Astrocyte of the spinal cord (primary cell): ENCODE data around the gene SLC4A3.

ENCODE experiments used
- DNase-seq: peaks from one replicate; pipeline ENCODE4 v3.0.0; 2011; ENCODE audit warnings: low read depth, low spot score
- H3K4me3 ChIP-seq: 2 replicates; pipeline ENCODE4 v1.5.1; 2011; ENCODE audit warnings: low read depth, mild to moderate bottlenecking, low read length, moderate library complexity
- CTCF ChIP-seq: IDR thresholded peaks from 2 replicates; pipeline ENCODE4 v1.5.1; 2012; ENCODE audit warnings: low read depth, mild to moderate bottlenecking, low read length, inconsistent platforms
- in situ Hi-C: cut with HindIII; loops from 2 replicates; pipeline ENCODE4 v1.10.0; 2017; ENCODE audit warnings: low sequenced_read_pairs

Gene SLC4A3

GRCh38 chr2:219626540-219626939 is 890 bp upstream of the SLC4A3 start:
- DNase-seq: no peak
- in situ Hi-C loops: no loop called here
- TF ChIP-seq CTCF: no peak
- H3K4me3 ChIP-seq: no peak overlapping the region

GRCh38 chr2:219628235-219628985 is 980 bp downstream of the SLC4A3 start:
- peak overlapping the region; percentile 55 for H3K4me3 ChIP-seq
- in situ Hi-C loops: no loop called here
- no peak for DNase-seq
- TF ChIP-seq CTCF: no peak

GRCh38 chr2:219628986-219629901 is 1.8 kb downstream of the SLC4A3 start:
- in situ Hi-C loops: no loop called here
- TF ChIP-seq CTCF: no peak
- no peak overlapping the region for H3K4me3 ChIP-seq
- DNase-seq: no peak

GRCh38 chr2:219629976-219630695 is 2.7 kb downstream of the SLC4A3 start:
- in situ Hi-C loops: no loop called here
- H3K4me3 ChIP-seq: no peak overlapping the region
- no peak for TF ChIP-seq CTCF
- DNase-seq: no peak

GRCh38 chr2:219630770-219631405 is 3.5 kb downstream of the SLC4A3 start:
- no peak overlapping the region for H3K4me3 ChIP-seq
- TF ChIP-seq CTCF: no peak
- DNase-seq: no peak
- in situ Hi-C loops: no loop called here

GRCh38 chr2:219631406-219631891 is 4.0 kb downstream of the SLC4A3 start:
- in situ Hi-C loops: no loop called here
- TF ChIP-seq CTCF: no peak
- H3K4me3 ChIP-seq: no peak overlapping the region
- DNase-seq: no peak
